ENCODE data around the gene PJA2. TPM values are rescaled to one million over a fixed set of nuclear protein-coding genes. Genes with fewer than 3 reads are reported as not detected.

Gene PJA2
- total RNA-seq, 1 donor from 2014 or later, result 174 TPM

DNA sequence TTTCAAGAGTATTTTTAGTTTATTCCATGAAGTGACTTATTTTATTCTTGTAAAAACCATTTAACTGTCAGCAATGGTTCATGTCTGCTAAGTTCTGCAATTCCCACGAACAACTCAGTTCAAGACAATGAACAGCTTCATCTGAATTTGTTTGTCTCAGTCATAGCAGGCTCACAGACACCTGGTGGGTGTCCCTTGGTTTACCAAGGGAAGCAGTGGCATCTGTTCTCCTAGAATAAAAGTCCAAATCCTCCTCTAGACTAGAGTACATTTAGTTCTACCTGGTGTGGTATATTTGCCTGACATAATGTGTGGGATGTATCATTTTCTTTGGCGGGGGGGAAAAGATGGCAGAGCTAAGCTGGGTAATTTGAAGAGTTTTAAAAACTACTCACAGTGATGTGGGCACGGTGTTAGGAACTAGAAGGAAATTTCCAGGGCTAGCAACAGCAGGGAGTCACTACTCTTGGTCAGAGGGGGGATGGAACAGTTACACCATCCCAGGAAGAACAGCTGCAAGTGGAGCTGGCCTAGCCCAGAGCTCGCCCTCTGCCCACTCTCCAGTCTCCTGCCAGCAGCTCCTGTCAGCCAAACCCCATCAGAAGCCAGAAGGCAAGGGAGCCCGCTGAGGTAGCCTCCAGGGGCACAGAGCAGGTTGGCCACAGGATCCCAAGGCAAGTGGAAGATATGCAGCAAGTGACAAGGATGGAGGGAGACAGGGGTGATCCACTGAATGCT, 100.3 kb downstream of the PJA2 start:
- peak; percentile 95 for DNase-seq (ENCODE audit: low read depth)

- no peak for DNase-seq (ENCODE audit: low read depth)
Observed at GRCh38 chr5:109307951-109308350, 101.8 kb downstream of the PJA2 start.

DNA sequence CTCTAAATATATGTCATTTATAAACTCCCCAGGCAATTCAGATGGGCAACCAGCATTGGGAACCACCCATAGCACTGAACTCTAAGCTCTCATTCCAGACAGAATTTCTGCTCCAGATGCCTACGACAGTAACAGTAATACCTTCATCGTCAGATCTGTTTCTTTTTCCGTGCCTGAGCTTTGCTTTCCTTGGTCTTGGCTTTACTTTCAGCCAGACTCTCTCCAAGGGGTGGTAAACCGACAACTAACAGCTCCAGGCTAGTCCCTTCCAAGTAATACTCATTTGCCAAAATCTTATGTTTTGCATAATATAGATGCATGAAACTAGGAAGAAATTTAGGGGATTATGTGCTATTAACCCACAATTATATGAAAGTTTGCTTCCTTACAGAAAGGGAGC, 102.3 kb downstream of the PJA2 start:
- DNase-seq (ENCODE audit: low read depth), result no peak

GRCh38 chr5:109305352-109305751, 104.4 kb downstream of the PJA2 start:
- DNase-seq (ENCODE audit: low read depth), result no peak

- no peak for DNase-seq (ENCODE audit: low read depth)
Observed at GRCh38 chr5:109304309-109304708, 105.5 kb downstream of the PJA2 start.

GRCh38 chr5:109300367-109300766, 109.4 kb downstream of the PJA2 start:
- DNase-seq (ENCODE audit: low read depth), result no peak

DNA sequence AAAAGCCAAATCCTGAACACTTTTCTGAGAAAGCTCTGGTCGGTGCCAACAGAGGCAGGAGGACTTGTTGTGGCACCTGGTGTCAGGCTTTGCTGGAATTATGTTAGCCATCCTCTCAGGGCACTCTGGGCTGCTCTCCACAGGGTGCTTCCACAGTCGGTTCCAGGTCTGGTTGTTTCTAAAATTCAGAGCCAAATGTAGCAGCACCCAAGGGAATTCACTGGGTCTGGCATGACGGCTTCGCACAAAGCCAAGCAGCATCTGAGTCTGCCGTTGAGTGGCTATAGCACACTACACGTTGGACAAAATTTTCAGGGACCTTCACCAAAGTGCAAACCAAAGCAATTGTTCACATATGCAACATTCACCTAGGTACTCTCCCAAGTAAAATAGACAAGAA, 110.2 kb downstream of the PJA2 start:
- no peak for DNase-seq (ENCODE audit: low read depth)

DNA sequence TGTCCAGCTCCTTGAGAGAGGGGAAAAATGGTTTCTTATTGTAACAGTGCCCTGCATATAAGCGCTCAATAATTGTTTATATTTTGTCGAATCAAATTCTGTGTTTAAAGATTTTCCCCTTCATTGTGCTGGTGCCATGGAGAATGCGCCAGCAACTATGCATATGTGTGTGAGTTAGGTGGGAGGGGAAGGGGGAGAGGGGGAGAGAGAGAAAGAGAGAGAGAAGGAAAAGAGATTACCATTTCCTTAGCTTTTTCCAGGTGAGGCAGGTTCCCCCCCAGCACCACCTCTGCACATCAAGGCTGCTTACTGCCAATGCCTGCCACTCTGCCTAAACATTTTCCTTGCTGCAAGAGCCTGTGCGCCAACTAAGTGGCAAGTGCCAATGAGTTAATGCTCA, 111.0 kb downstream of the PJA2 start:
- no peak for DNase-seq (ENCODE audit: low read depth)

- no peak for DNase-seq (ENCODE audit: low read depth)
Observed at GRCh38 chr5:109297900-109298299, 111.9 kb downstream of the PJA2 start.

DNA sequence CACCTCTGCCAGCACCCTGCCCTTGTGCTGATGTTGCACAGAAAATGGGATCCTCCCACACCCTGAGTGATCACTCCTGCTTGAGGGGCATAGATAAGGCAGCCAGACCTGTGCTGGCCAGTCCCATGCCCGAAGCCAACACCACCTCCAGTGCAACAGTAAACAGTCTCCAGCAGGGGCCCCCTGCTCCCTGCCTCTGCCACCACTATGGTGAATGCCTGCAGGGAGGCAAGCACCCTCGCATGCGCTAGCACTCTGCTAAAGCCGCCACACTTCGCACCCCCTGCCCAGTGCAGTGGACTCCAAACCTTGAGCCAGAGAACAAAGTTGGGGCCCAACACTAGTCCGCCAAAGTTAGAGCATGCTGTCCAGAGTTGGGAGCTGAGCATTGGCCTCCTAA, 118.7 kb downstream of the PJA2 start:
- DNase-seq (ENCODE audit: low read depth), result no peak

- no peak for DNase-seq (ENCODE audit: low read depth)
Observed at GRCh38 chr5:109290231-109290630, 119.5 kb downstream of the PJA2 start.

DNA sequence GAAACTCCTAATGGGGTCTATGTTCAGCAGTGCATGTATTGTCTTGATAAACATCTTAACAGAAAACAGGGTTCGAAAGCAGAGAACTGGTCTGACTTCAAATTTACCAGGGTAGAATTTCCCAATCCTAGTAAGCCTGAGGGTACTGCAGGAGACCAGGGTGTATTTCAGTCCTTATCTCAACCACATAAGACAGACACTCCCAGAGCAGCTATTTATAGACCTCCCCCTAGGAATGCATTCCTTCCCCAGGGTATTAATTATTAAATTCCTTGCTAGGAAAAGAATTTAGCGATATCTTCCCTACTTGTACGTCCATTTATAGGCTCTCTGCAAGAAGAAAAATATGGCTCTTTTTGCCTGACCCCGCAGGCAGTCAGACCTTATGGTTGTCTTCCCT, 123.1 kb downstream of the PJA2 start:
- DNase-seq (ENCODE audit: low read depth), result peak; percentile 31
